Body of pancreas (tissue), 4 donors: ENCODE data around the gene APOM. TPM values are rescaled to one million over a fixed set of nuclear protein-coding genes. Genes with fewer than 3 reads are reported as not detected.

ENCODE experiments used
- ATAC-seq: fragments of 150-250 bp; one replicate; pipeline ENCODE4 v1.9.1; 2016
- DNase-seq, 4 donors: peaks; one replicate each; pipeline ENCODE4 v3.0.0-alpha.2; 2019
- H3K27ac ChIP-seq, 4 donors: fragments of 200-600 bp; sonication (generic); 1 replicate in 3 of 4; 2 replicates in 1 of 4; pipeline versions ENCODE4 v1.5.1 to v1.6.1; 2016 to 2019; ENCODE audit warnings: mild to moderate bottlenecking in 1 of 4, mixed read lengths in 1 of 4, moderate library complexity in 1 of 4
- H3K27me3 ChIP-seq, 2 donors: fragments of 200-600 bp; sonication (generic); one replicate each; pipeline ENCODE4 v1.6.0; 2016; ENCODE audit warnings: mild to moderate bottlenecking in 1 of 2
- H3K36me3 ChIP-seq, 2 donors: fragments of 200-600 bp; sonication (generic); replicated peaks in 1 of 2; 2 replicates each; pipeline ENCODE4 v1.5.1; 2016; ENCODE audit warnings: low read depth in 2 of 2; ENCODE audit not compliant: insufficient read depth in 1 of 2
- H3K4me1 ChIP-seq: fragments of 200-600 bp; sonication (generic); one replicate; pipeline ENCODE4 v1.6.0; 2016
- H3K4me3 ChIP-seq, 2 donors: fragments of 200-600 bp; sonication (generic); 1 replicate in 1 of 2; 2 replicates in 1 of 2; pipeline ENCODE4 v1.5.1; 2016 to 2019
- H3K9me3 ChIP-seq, 3 donors: fragments of 200-600 bp; sonication (generic); 1 replicate in 2 of 3; 2 replicates in 1 of 3; pipeline ENCODE4 v1.5.1; 2016
- CTCF ChIP-seq, 7 experiments: fragments of 450-650 bp in 4 of 7; fragments of 200-600 bp in 3 of 7; sonication (generic) in 3 of 7; IDR thresholded peaks; one replicate each; pipeline ENCODE4 v1.5.1; 2016 to 2019; ENCODE audit warnings: antibody characterized with exemption in 7 of 7
- POLR2A ChIP-seq, 3 donors: fragments of 450-650 bp; IDR thresholded peaks; one replicate each; pipeline ENCODE4 v1.6.1; 2016; ENCODE audit warnings: antibody characterized with exemption in 3 of 3, mild to moderate bottlenecking in 2 of 3
- WGBS, 2 donors: methylation state at CpG; one replicate each; pipeline ENCODE4 v1.1.5; 2017; 5-methylcytosine and 5-hydroxymethylcytosine counted together
- intact Hi-C: fragments of 100-400 bp; cut with DNase I; formaldehyde crosslinking; loops from one replicate; pipeline ENCODE4 v1.15.1; 2023
- total RNA-seq, 2 donors: library from RNA; depleted of rRNA; stranded (reverse); fragments of >200 nt; gene quantifications; one replicate each; pipeline ENCODE4 v1.1.0, GENCODE V29; 2016

Gene APOM
- total RNA-seq, 2 donors from 2014 or later = 1.6 TPM; not detected in 1

GRCh38 chr6:31622684-31623091 is 33.0 kb upstream of the APOM start:
- DNase-seq (peak in 3 of 4 donors; percentile 35 to 53 (median 47)), ATAC-seq (no peak)
- TF ChIP-seq CTCF (IDR thresholded peaks at IDR 0.05) = no peak
- H3K27me3 ChIP-seq = no peaks in the 10 kb centered on the region
- no peaks in the 10 kb centered on the region for H3K9me3 ChIP-seq
- peak overlapping the region in 3 of 4 donors; percentile 97 to 99 (median 98) for H3K27ac ChIP-seq
- H3K4me3 ChIP-seq = no peak overlapping the region
- H3K4me1 ChIP-seq = peaks cover 23% of the 10 kb centered on the region
- WGBS, 2 donors = 29 to 38% methylated on average over 10 of the region's 10 CpGs
- H3K36me3 ChIP-seq = peaks cover 17 to 36% of the 10 kb centered on the region in 2 donors
- intact Hi-C loops = no loop called here

GRCh38 chr6:31624070-31624469 is 31.6 kb upstream of the APOM start:
- no peak overlapping the region for H3K4me3 ChIP-seq
- TF ChIP-seq CTCF (IDR thresholded peaks at IDR 0.05) (no peak), POLR2A (IDR thresholded peaks at IDR 0.05) (no peak)
- H3K4me1 ChIP-seq = peaks cover 23% of the 10 kb centered on the region
- 86 to 88% methylated on average over 10 of the region's 10 CpGs for WGBS, 2 donors
- intact Hi-C loops = no loop called here
- DNase-seq = no peak
- H3K36me3 ChIP-seq = peaks cover 22 to 47% of the 10 kb centered on the region in 2 donors
- H3K27me3 ChIP-seq = no peaks in the 10 kb centered on the region
- ATAC-seq = no peak
- H3K27ac ChIP-seq = no peak overlapping the region
- H3K9me3 ChIP-seq = no peaks in the 10 kb centered on the region

- peaks cover 11% of the 10 kb centered on the region for H3K4me1 ChIP-seq
- intact Hi-C loops = no loop called here
- H3K4me3 ChIP-seq = no peak overlapping the region
- WGBS, 2 donors = 83 to 94% methylated on average over 6 to 10 of the region's 10 CpGs
- ATAC-seq (no peak), DNase-seq (no peak)
- H3K36me3 ChIP-seq = peaks cover 31 to 73% of the 10 kb centered on the region in 2 donors
- no peak for TF ChIP-seq POLR2A (IDR thresholded peaks at IDR 0.05)
- TF ChIP-seq CTCF (IDR thresholded peaks at IDR 0.05) = no peak
- H3K27me3 ChIP-seq = no peaks in the 10 kb centered on the region
- no peaks in the 10 kb centered on the region for H3K9me3 ChIP-seq
- no peak overlapping the region for H3K27ac ChIP-seq
Observed at GRCh38 chr6:31626952-31627351, 28.7 kb upstream of the APOM start.

- intact Hi-C loops = no loop called here
- DNase-seq = no peak
Observed at GRCh38 chr6:31627690-31628287, 27.9 kb upstream of the APOM start.

More at GRCh38 chr6:31627690-31628287, 27.9 kb upstream of the APOM start:
- 95 to 98% methylated on average over 17 to 19 of the region's 19 CpGs for WGBS, 2 donors
- ATAC-seq = no peak
- H3K9me3 ChIP-seq = no peaks in the 10 kb centered on the region
- H3K27me3 ChIP-seq = no peaks in the 10 kb centered on the region
- TF ChIP-seq CTCF (IDR thresholded peaks at IDR 0.05) (no peak), POLR2A (IDR thresholded peaks at IDR 0.05) (no peak)
- H3K4me3 ChIP-seq = no peak overlapping the region
- H3K27ac ChIP-seq = no peak overlapping the region
- peaks cover 31 to 77% of the 10 kb centered on the region in 2 donors for H3K36me3 ChIP-seq
- peaks cover 2% of the 10 kb centered on the region for H3K4me1 ChIP-seq
